ENCODE results near the gene MRNIP.

The MRNIP gene

GRCh38 chr5:179887095-179887494 is 28.5 kb upstream of the MRNIP start:
- TF ChIP-seq, protein P1, sequence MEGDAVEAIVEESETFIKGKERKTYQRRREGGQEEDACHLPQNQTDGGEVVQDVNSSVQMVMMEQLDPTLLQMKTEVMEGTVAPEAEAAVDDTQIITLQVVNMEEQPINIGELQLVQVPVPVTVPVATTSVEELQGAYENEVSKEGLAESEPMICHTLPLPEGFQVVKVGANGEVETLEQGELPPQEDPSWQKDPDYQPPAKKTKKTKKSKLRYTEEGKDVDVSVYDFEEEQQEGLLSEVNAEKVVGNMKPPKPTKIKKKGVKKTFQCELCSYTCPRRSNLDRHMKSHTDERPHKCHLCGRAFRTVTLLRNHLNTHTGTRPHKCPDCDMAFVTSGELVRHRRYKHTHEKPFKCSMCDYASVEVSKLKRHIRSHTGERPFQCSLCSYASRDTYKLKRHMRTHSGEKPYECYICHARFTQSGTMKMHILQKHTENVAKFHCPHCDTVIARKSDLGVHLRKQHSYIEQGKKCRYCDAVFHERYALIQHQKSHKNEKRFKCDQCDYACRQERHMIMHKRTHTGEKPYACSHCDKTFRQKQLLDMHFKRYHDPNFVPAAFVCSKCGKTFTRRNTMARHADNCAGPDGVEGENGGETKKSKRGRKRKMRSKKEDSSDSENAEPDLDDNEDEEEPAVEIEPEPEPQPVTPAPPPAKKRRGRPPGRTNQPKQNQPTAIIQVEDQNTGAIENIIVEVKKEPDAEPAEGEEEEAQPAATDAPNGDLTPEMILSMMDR (IDR thresholded peaks at IDR 0.05; ENCODE audit: low read depth, low read length), result no peak
- no peak for DNase-seq (ENCODE audit: extremely low read depth, low read depth)

DNA sequence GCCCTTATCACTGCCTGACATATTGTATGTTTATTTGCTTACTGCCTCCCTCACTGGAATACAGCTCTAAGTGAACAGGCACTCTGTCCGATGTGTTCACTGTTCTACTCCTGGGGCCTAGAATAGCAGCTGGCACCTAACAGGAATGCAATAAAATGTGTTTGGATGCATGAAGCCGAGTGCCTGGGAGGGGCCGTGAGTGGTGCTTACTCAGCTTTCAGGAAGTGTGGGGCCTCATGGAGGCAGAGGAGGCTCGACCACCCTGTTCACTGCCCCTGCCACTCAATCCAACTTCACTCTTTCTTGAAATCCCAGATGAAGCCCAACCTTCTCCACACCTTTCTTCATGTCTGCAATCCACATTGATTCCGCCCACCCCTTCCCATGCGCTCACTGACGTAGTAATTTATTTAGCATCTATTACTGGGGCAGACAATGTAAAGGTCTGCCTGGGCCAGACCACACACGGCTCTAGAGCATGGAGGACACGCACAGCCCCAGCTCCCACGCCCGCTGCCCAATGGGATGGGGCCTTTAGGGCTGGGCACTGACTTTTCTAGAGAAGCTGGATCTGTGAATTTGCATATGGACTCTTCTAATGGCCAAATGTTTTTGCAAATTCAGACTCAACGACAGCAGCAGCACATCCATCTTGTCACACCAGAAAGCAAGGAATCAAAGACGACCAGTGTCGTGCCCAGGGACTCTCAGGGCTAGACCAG is 27.7 kb upstream of the MRNIP start:
- DNase-seq (ENCODE audit: extremely low read depth, low read depth), result no peak
- TF ChIP-seq, protein P1 (IDR thresholded peaks at IDR 0.05; ENCODE audit: low read depth, low read length), result no peak

- DNase-seq (ENCODE audit: extremely low read depth, low read depth), result no peak
- TF ChIP-seq, protein P1 (IDR thresholded peaks at IDR 0.05; ENCODE audit: low read depth, low read length), result no peak
Measured at GRCh38 chr5:179885491-179886090, 27.0 kb upstream of the MRNIP start.

DNA sequence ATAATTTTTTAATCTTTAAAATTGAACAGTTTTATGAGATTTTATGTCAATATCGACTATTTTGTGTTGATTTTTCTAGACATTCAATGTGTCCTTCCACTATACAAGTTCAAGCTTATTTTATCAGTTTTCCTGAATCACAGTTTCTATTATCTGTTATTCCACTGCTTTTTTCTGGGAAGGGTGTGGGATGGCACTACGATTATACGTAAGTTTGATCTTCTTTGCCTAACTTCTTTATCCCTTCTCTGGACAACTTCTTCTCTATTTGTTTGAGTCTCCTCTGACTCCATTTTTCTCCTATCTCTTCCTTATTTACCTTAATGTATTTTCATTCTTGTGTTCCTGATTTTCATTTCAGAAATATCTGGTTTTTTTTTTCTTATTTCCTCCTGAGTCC is 24.5 kb upstream of the MRNIP start:
- no peak for DNase-seq (ENCODE audit: extremely low read depth, low read depth)
- TF ChIP-seq, protein P1 (IDR thresholded peaks at IDR 0.05; ENCODE audit: low read depth, low read length), result no peak

- DNase-seq (ENCODE audit: extremely low read depth, low read depth), result no peak
- TF ChIP-seq, protein P1 (IDR thresholded peaks at IDR 0.05; ENCODE audit: low read depth, low read length), result no peak
Measured at GRCh38 chr5:179882338-179882737, 23.7 kb upstream of the MRNIP start.

GRCh38 chr5:179880848-179881590 is 22.4 kb upstream of the MRNIP start:
- TF ChIP-seq, protein P1 (IDR thresholded peaks at IDR 0.05; ENCODE audit: low read depth, low read length), result no peak
- no peak for DNase-seq (ENCODE audit: extremely low read depth, low read depth)
